HG03442 (cell line): ENCODE data around the gene PTPRN2.
"Not testable (repeated sequence)": the region's sequence is repeated elsewhere in the genome, so short reads cannot be mapped to it uniquely, and the experiment has no call there.

Experiments used
- ATAC-seq: cut with Tn5 transposase; IDR thresholded peaks from one replicate; pipeline ENCODE4 v1.9.1; 2021; ENCODE audit warnings: mild to moderate bottlenecking, moderate library complexity; ENCODE audit not compliant: unreplicated experiment

The PTPRN2 gene

GRCh38 chr7:157602581-157602980 lies 985.0 kb downstream of the PTPRN2 start:
- ATAC-seq, result no peak

- ATAC-seq, result no peak
Observed at GRCh38 chr7:157602156-157602555, 985.5 kb downstream of the PTPRN2 start.

GRCh38 chr7:157601530-157601929 lies 986.1 kb downstream of the PTPRN2 start:
- no peak for ATAC-seq

GRCh38 chr7:157599491-157599890 lies 988.1 kb downstream of the PTPRN2 start:
- ATAC-seq, result no peak

- ATAC-seq, result no peak
Observed at GRCh38 chr7:157597562-157597961, 990.1 kb downstream of the PTPRN2 start.

- ATAC-seq, result no peak
Observed at GRCh38 chr7:157596881-157597280, 990.7 kb downstream of the PTPRN2 start.

- ATAC-seq, result no peak
Observed at GRCh38 chr7:157596471-157596870, 991.2 kb downstream of the PTPRN2 start.

GRCh38 chr7:157596026-157596425 lies 991.6 kb downstream of the PTPRN2 start:
- no peak for ATAC-seq

- ATAC-seq, result no peak
Observed at GRCh38 chr7:157595086-157595855, 992.4 kb downstream of the PTPRN2 start.

GRCh38 chr7:157594306-157594705 lies 993.3 kb downstream of the PTPRN2 start:
- ATAC-seq, result no peak

GRCh38 chr7:157593541-157593940 lies 994.1 kb downstream of the PTPRN2 start:
- ATAC-seq, result no peak

- not testable (repeated sequence) for ATAC-seq
Observed at GRCh38 chr7:157592636-157593320, 994.8 kb downstream of the PTPRN2 start.

- no peak for ATAC-seq
Observed at GRCh38 chr7:157590526-157590925, 997.1 kb downstream of the PTPRN2 start.

- ATAC-seq, result no peak
Observed at GRCh38 chr7:157589680-157590079, 997.9 kb downstream of the PTPRN2 start.

GRCh38 chr7:157587805-157588560 lies 999.6 kb downstream of the PTPRN2 start:
- ATAC-seq, result no peak

GRCh38 chr7:157587051-157587804 lies 1000.4 kb downstream of the PTPRN2 start:
- no peak for ATAC-seq

GRCh38 chr7:157586426-157586955 lies 1001.1 kb downstream of the PTPRN2 start:
- ATAC-seq, result no peak

- ATAC-seq, result no peak
Observed at GRCh38 chr7:157585113-157585861, 1002.3 kb downstream of the PTPRN2 start.

- ATAC-seq, result no peak
Observed at GRCh38 chr7:157584420-157584819, 1003.2 kb downstream of the PTPRN2 start.

GRCh38 chr7:157581740-157582139 lies 1005.9 kb downstream of the PTPRN2 start:
- ATAC-seq, result no peak
